OCI-LY3 (cell line): ENCODE measurements around the gene PITX2.

Source experiments
- CTCF ChIP-seq: fragments of 200-600, 300-600 bp; sonication (generic); IDR thresholded peaks from 2 replicates; pipeline ENCODE4 v1.5.1; 2014; ENCODE audit warnings: antibody characterized with exemption, low read length, low read depth
- EZH2phosphoT487 ChIP-seq: fragments of 200-600 bp; shearing (Covaris generic); IDR thresholded peaks from 2 replicates; pipeline ENCODE4 v1.6.1; 2018; ENCODE audit warnings: antibody characterized with exemption, mixed run types, low read depth

GRCh38 chr4:110644008-110644407 is 21.1 kb upstream of the PITX2 start:
- TF ChIP-seq CTCF (no peak), EZH2phosphoT487 (no peak)
